GM19397 (cell line): Measurements from ENCODE around the gene FBLN2.

Experiments
- ATAC-seq: cut with Tn5 transposase; IDR thresholded peaks from one replicate; pipeline ENCODE4 v1.9.1; 2021; ENCODE audit warnings: mild to moderate bottlenecking, moderate library complexity; ENCODE audit not compliant: unreplicated experiment

FBLN2 gene

GRCh38 chr3:13617981-13618380 lies 69.1 kb downstream of the FBLN2 start:
- ATAC-seq = no peak

- no peak for ATAC-seq
Measured at GRCh38 chr3:13618836-13619235, 69.9 kb downstream of the FBLN2 start.

- ATAC-seq = no peak
Measured at GRCh38 chr3:13619661-13620230, 70.8 kb downstream of the FBLN2 start.

GRCh38 chr3:13620281-13620680 lies 71.4 kb downstream of the FBLN2 start:
- no peak for ATAC-seq

- ATAC-seq = no peak
Measured at GRCh38 chr3:13620776-13621365, 71.9 kb downstream of the FBLN2 start.

GRCh38 chr3:13621381-13622221 lies 72.7 kb downstream of the FBLN2 start:
- no peak for ATAC-seq

- no peak for ATAC-seq
Measured at GRCh38 chr3:13622356-13622755, 73.4 kb downstream of the FBLN2 start.

- no peak for ATAC-seq
Measured at GRCh38 chr3:13623101-13623654, 74.3 kb downstream of the FBLN2 start.

GRCh38 chr3:13624021-13624420 lies 75.1 kb downstream of the FBLN2 start:
- ATAC-seq = no peak

- no peak for ATAC-seq
Measured at GRCh38 chr3:13624671-13625125, 75.8 kb downstream of the FBLN2 start.

- no peak for ATAC-seq
Measured at GRCh38 chr3:13626396-13626795, 77.5 kb downstream of the FBLN2 start.

- no peak for ATAC-seq
Measured at GRCh38 chr3:13626915-13627460, 78.1 kb downstream of the FBLN2 start.

- no peak for ATAC-seq
Measured at GRCh38 chr3:13627681-13628080, 78.8 kb downstream of the FBLN2 start.

GRCh38 chr3:13628432-13628831 lies 79.5 kb downstream of the FBLN2 start:
- no peak for ATAC-seq

GRCh38 chr3:13628841-13629551 lies 80.1 kb downstream of the FBLN2 start:
- ATAC-seq = no peak

GRCh38 chr3:13629644-13630043 lies 80.7 kb downstream of the FBLN2 start:
- no peak for ATAC-seq

GRCh38 chr3:13631256-13631655 lies 82.3 kb downstream of the FBLN2 start:
- no peak for ATAC-seq

- ATAC-seq = no peak
Measured at GRCh38 chr3:13633176-13633575, 84.3 kb downstream of the FBLN2 start.

- ATAC-seq = no peak
Measured at GRCh38 chr3:13634151-13634550, 85.2 kb downstream of the FBLN2 start.

GRCh38 chr3:13634615-13635014 lies 85.7 kb downstream of the FBLN2 start:
- no peak for ATAC-seq

GRCh38 chr3:13636186-13636585 lies 87.3 kb downstream of the FBLN2 start:
- ATAC-seq = no peak
